ENCODE data around the gene TRAF1. TPM values are rescaled to one million over a fixed set of nuclear protein-coding genes. Genes with fewer than 3 reads are reported as not detected.

TRAF1 gene
- total RNA-seq, 3 donors from 2014 or later (not counting 1 experiment from before 2014, with no cell fraction given), result 23.4 to 33.9 (median 30.5) TPM

- Mint-ChIP-seq H3K27me3 (ENCODE audit: low read depth in 2 of 2) (no peaks in the 10 kb centered on the region), H3K4me3 (no peak overlapping the region), H3K27ac (no peak overlapping the region), H3K4me1 (no peaks in the 10 kb centered on the region), H3K9me3 (no peaks in the 10 kb centered on the region), H3K36me3 (no peaks in the 10 kb centered on the region)
- no peak for ATAC-seq
- intact Hi-C loops (cut with micrococcal nuclease), result no loop called here
- no peaks in the 10 kb centered on the region for H3K4me1 ChIP-seq (ENCODE audit: control insufficient read depth, insufficient read depth, low read length)
- H3K9me3 ChIP-seq (ENCODE audit: control insufficient read depth, insufficient read depth, low read length), result no peaks in the 10 kb centered on the region
- TF ChIP-seq CTCF (IDR thresholded peaks at IDR 0.05), result no peak
- H3K27ac ChIP-seq (ENCODE audit: low read length), result no peak overlapping the region
- 100% methylated on average over 2 of the region's 4 CpGs for WGBS (ENCODE audit: insufficient coverage)
- H3K36me3 ChIP-seq (ENCODE audit: control insufficient read depth, insufficient read depth, low read length), result no peaks in the 10 kb centered on the region
- H3K4me3 ChIP-seq (ENCODE audit: low read length), result no peak overlapping the region
- no peaks in the 10 kb centered on the region for H3K27me3 ChIP-seq (ENCODE audit: control insufficient read depth, insufficient read depth, low read length)
- no peak for DNase-seq
Measured at GRCh38 chr9:120965344-120966012, 38.9 kb upstream of the TRAF1 start.

GRCh38 chr9:120961936-120962335 is 35.3 kb upstream of the TRAF1 start:
- no peaks in the 10 kb centered on the region for H3K27me3 Mint-ChIP-seq (ENCODE audit: low read depth in 2 of 2)
- intact Hi-C loops (cut with micrococcal nuclease), result no loop called here
- no peaks in the 10 kb centered on the region for H3K36me3 ChIP-seq (ENCODE audit: control insufficient read depth, insufficient read depth, low read length)
- H3K27me3 ChIP-seq (ENCODE audit: control insufficient read depth, insufficient read depth, low read length), result no peaks in the 10 kb centered on the region
- no peak for DNase-seq
- whole genome bisulfite sequencing (ENCODE audit: insufficient coverage), result 100% methylated on average over 3 of the region's 3 CpGs
- H3K27ac ChIP-seq (ENCODE audit: low read length), result no peak overlapping the region
- H3K36me3 Mint-ChIP-seq, result no peaks in the 10 kb centered on the region
- no peak overlapping the region for H3K4me3 Mint-ChIP-seq
- H3K4me1 Mint-ChIP-seq, result no peaks in the 10 kb centered on the region
- TF ChIP-seq CTCF (IDR thresholded peaks at IDR 0.05), result no peak
- H3K4me3 ChIP-seq (ENCODE audit: low read length), result no peak overlapping the region
- H3K4me1 ChIP-seq (ENCODE audit: control insufficient read depth, insufficient read depth, low read length), result no peaks in the 10 kb centered on the region
- no peaks in the 10 kb centered on the region for H3K9me3 Mint-ChIP-seq
- no peak for ATAC-seq
- no peak overlapping the region for H3K27ac Mint-ChIP-seq
- H3K9me3 ChIP-seq (ENCODE audit: control insufficient read depth, insufficient read depth, low read length), result no peaks in the 10 kb centered on the region

GRCh38 chr9:120960001-120960400 is 33.4 kb upstream of the TRAF1 start:
- H3K27ac ChIP-seq (ENCODE audit: low read length), result no peak overlapping the region
- H3K27me3 ChIP-seq (ENCODE audit: control insufficient read depth, insufficient read depth, low read length), result no peaks in the 10 kb centered on the region
- H3K4me3 Mint-ChIP-seq, result no peak overlapping the region
- intact Hi-C loops (cut with micrococcal nuclease), result no loop called here
- no peaks in the 10 kb centered on the region for H3K4me1 Mint-ChIP-seq
- H3K36me3 Mint-ChIP-seq, result no peaks in the 10 kb centered on the region
- no peak for TF ChIP-seq CTCF (IDR thresholded peaks at IDR 0.05)
- WGBS (ENCODE audit: insufficient coverage), result no CpG with 5 or more reads among the region's 1 CpG
- ATAC-seq (no peak), DNase-seq (no peak)
- H3K36me3 ChIP-seq (ENCODE audit: control insufficient read depth, insufficient read depth, low read length), result no peaks in the 10 kb centered on the region
- no peak overlapping the region for H3K27ac Mint-ChIP-seq
- no peak overlapping the region for H3K4me3 ChIP-seq (ENCODE audit: low read length)
- H3K9me3 Mint-ChIP-seq, result no peaks in the 10 kb centered on the region
- no peaks in the 10 kb centered on the region for H3K9me3 ChIP-seq (ENCODE audit: control insufficient read depth, insufficient read depth, low read length)
- H3K4me1 ChIP-seq (ENCODE audit: control insufficient read depth, insufficient read depth, low read length), result no peaks in the 10 kb centered on the region
- H3K27me3 Mint-ChIP-seq (ENCODE audit: low read depth in 2 of 2), result no peaks in the 10 kb centered on the region

GRCh38 chr9:120956862-120957261 is 30.3 kb upstream of the TRAF1 start:
- H3K36me3 Mint-ChIP-seq, result no peaks in the 10 kb centered on the region
- no peak overlapping the region for H3K4me3 ChIP-seq (ENCODE audit: low read length)
- DNase-seq (no peak), ATAC-seq (no peak)
- WGBS (ENCODE audit: insufficient coverage), result no CpG with 5 or more reads among the region's 3 CpGs
- H3K27me3 Mint-ChIP-seq (ENCODE audit: low read depth in 2 of 2), result no peaks in the 10 kb centered on the region
- intact Hi-C loops (cut with micrococcal nuclease), result no loop called here
- no peak for TF ChIP-seq CTCF (IDR thresholded peaks at IDR 0.05)
- no peaks in the 10 kb centered on the region for H3K9me3 Mint-ChIP-seq
- no peaks in the 10 kb centered on the region for H3K4me1 Mint-ChIP-seq
- no peaks in the 10 kb centered on the region for H3K27me3 ChIP-seq (ENCODE audit: control insufficient read depth, insufficient read depth, low read length)
- no peak overlapping the region for H3K27ac ChIP-seq (ENCODE audit: low read length)
- H3K36me3 ChIP-seq (ENCODE audit: control insufficient read depth, insufficient read depth, low read length), result no peaks in the 10 kb centered on the region
- no peaks in the 10 kb centered on the region for H3K9me3 ChIP-seq (ENCODE audit: control insufficient read depth, insufficient read depth, low read length)
- no peaks in the 10 kb centered on the region for H3K4me1 ChIP-seq (ENCODE audit: control insufficient read depth, insufficient read depth, low read length)
- no peak overlapping the region for H3K4me3 Mint-ChIP-seq
- no peak overlapping the region for H3K27ac Mint-ChIP-seq
